Astrocyte (in vitro differentiated cells and primary cell): Measurements from ENCODE around the gene NRROS. TPM values are rescaled to one million over a fixed set of nuclear protein-coding genes. Genes with fewer than 3 reads are reported as not detected.

Experiments used
- DNase-seq: peaks from one replicate; pipeline ENCODE4 v3.0.0-alpha.2; 2010; ENCODE audit warnings: low read depth
- FAIRE-seq: peaks from 2 replicates; lab custom pipeline; 2011; peaks lifted over from hg19 to GRCh38; lab: Jason Lieb, UNC
- H2AFZ ChIP-seq: 2 replicates; pipeline ENCODE4 v1.6.0; 2012; ENCODE audit warnings: low read depth, low read length, inconsistent platforms
- H3K27ac ChIP-seq: 2 replicates; pipeline ENCODE4 v1.5.1; 2011; ENCODE audit warnings: low read depth, low read length, inconsistent platforms
- H3K27me3 ChIP-seq: 2 replicates; pipeline ENCODE4 v1.6.0; 2011; ENCODE audit warnings: low read length, inconsistent platforms; ENCODE audit not compliant: insufficient read depth
- H3K36me3 ChIP-seq: 2 replicates; pipeline ENCODE4 v1.5.1; 2011; ENCODE audit warnings: low read length, inconsistent platforms; ENCODE audit not compliant: insufficient read depth
- H3K4me1 ChIP-seq: 2 replicates; pipeline ENCODE4 v1.5.1; 2011; ENCODE audit warnings: low read length, inconsistent platforms; ENCODE audit not compliant: insufficient read depth
- H3K4me2 ChIP-seq: 2 replicates; pipeline ENCODE4 v1.6.0; 2012; ENCODE audit warnings: low read length, inconsistent platforms
- H3K4me3 ChIP-seq: 2 replicates; pipeline ENCODE4 v1.5.1; 2011; ENCODE audit warnings: low read depth, mild to moderate bottlenecking, low read length, inconsistent platforms; ENCODE audit not compliant: insufficient read depth
- H3K79me2 ChIP-seq: 2 replicates; pipeline ENCODE4 v1.6.0; 2012; ENCODE audit warnings: mild to moderate bottlenecking, low read length, inconsistent platforms; ENCODE audit not compliant: insufficient read depth
- H3K9ac ChIP-seq: 2 replicates; pipeline ENCODE4 v1.6.0; 2012; ENCODE audit warnings: mild to moderate bottlenecking, low read length, inconsistent platforms
- H3K9me3 ChIP-seq: 2 replicates; pipeline ENCODE4 v1.5.1; 2012; ENCODE audit warnings: low read depth, mild to moderate bottlenecking, low read length, inconsistent platforms; ENCODE audit not compliant: insufficient read depth
- H4K20me1 ChIP-seq: 2 replicates; pipeline ENCODE4 v1.6.0; 2012; ENCODE audit warnings: low read length, inconsistent platforms; ENCODE audit not compliant: insufficient read depth
- H3K27ac Mint-ChIP-seq: one replicate; pipeline ENCODE4 v1.8.0; 2021; ENCODE audit warnings: mild to moderate bottlenecking, mixed read lengths; ENCODE audit not compliant: unreplicated experiment
- H3K27me3 Mint-ChIP-seq: one replicate; pipeline ENCODE4 v1.8.0; 2021; ENCODE audit warnings: low read depth, mixed read lengths; ENCODE audit not compliant: unreplicated experiment
- H3K36me3 Mint-ChIP-seq: one replicate; pipeline ENCODE4 v1.8.0; 2021; ENCODE audit warnings: low read depth, mixed read lengths; ENCODE audit not compliant: unreplicated experiment
- H3K4me1 Mint-ChIP-seq: one replicate; pipeline ENCODE4 v1.8.0; 2021; ENCODE audit warnings: low read depth, mixed read lengths; ENCODE audit not compliant: unreplicated experiment
- H3K4me3 Mint-ChIP-seq: one replicate; pipeline ENCODE4 v1.8.0; 2021; ENCODE audit warnings: mild to moderate bottlenecking, moderate library complexity, mixed read lengths; ENCODE audit not compliant: unreplicated experiment
- H3K9me3 Mint-ChIP-seq: one replicate; pipeline ENCODE4 v1.8.0; 2021; ENCODE audit warnings: mild to moderate bottlenecking, mixed read lengths; ENCODE audit not compliant: unreplicated experiment
- EZH2 ChIP-seq: IDR thresholded peaks from 2 replicates; pipeline ENCODE4 v1.6.1; 2012; ENCODE audit warnings: mild to moderate bottlenecking, low read length, inconsistent platforms; ENCODE audit not compliant: insufficient read depth
- total RNA-seq: library from RNA; stranded (reverse); gene quantifications from 2 replicates; pipeline ENCODE4 v1.2.1, GENCODE V29; 2021
- TF ChIP-seq, protein P1 (sequence below): IDR thresholded peaks from 2 replicates; pipeline ENCODE4 v1.5.1; 2011; ENCODE audit warnings: low read depth, mild to moderate bottlenecking, inconsistent platforms, low read length, moderate library complexity; ENCODE audit not compliant: insufficient read depth

Gene NRROS
- total RNA-seq, 1 donor from 2014 or later: not detected

DNA sequence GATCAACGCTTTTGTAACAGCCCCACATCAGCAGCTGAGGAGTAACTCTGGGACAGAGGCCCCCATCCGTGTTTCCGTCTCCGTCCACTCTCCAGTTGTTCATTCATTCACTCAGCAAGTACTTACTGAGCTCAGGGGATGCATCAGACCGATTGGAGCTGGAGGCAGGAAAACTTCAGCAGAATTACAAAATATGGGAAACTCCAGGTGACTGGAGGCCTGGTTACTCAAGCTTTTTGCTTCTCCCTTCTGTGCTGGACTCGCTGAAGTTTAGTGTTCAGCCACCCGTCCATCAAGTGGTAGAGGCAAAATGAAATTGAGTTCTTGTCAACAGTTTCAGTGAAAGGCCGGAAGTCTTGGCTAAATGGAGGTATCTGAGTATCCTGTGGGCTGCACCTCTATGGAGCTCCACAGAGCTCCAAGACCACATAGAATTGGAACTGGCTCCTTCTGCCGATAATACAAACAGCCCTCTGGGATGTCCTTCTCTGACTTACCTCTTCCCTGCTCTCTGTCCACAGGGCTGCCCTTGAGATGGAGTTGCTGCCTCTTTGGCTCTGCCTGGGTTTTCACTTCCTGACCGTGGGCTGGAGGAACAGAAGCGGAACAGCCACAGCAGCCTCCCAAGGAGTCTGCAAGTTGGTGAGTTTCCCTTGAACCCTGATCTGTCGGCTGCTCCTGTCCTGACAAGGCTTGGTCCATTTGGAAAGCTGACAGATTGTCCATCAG is 14.7 kb downstream of the NRROS start:
- Histone ChIP-seq H3K36me3 (no peaks in the 10 kb centered on the region), H3K4me3 (no peak overlapping the region), H2AFZ (no peak overlapping the region), H3K27me3 (no peaks in the 10 kb centered on the region), H3K79me2 (no peaks in the 10 kb centered on the region), H3K9me3 (no peaks in the 10 kb centered on the region), H3K9ac (no peak overlapping the region), H3K27ac (no peak overlapping the region), H3K4me2 (no peak overlapping the region), H4K20me1 (peaks cover 3% of the 10 kb centered on the region), H3K4me1 (peaks cover 9% of the 10 kb centered on the region)
- Mint-ChIP-seq H3K4me1 (no peaks in the 10 kb centered on the region), H3K36me3 (no peaks in the 10 kb centered on the region), H3K4me3 (no peak overlapping the region), H3K9me3 (peaks cover 2% of the 10 kb centered on the region), H3K27me3 (peaks cover 7% of the 10 kb centered on the region), H3K27ac (peak overlapping the region; percentile 30)
- DNase-seq (no peak), FAIRE-seq (no peak)
- TF ChIP-seq EZH2: no peak
- TF ChIP-seq, protein P1, sequence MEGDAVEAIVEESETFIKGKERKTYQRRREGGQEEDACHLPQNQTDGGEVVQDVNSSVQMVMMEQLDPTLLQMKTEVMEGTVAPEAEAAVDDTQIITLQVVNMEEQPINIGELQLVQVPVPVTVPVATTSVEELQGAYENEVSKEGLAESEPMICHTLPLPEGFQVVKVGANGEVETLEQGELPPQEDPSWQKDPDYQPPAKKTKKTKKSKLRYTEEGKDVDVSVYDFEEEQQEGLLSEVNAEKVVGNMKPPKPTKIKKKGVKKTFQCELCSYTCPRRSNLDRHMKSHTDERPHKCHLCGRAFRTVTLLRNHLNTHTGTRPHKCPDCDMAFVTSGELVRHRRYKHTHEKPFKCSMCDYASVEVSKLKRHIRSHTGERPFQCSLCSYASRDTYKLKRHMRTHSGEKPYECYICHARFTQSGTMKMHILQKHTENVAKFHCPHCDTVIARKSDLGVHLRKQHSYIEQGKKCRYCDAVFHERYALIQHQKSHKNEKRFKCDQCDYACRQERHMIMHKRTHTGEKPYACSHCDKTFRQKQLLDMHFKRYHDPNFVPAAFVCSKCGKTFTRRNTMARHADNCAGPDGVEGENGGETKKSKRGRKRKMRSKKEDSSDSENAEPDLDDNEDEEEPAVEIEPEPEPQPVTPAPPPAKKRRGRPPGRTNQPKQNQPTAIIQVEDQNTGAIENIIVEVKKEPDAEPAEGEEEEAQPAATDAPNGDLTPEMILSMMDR: no peak

DNA sequence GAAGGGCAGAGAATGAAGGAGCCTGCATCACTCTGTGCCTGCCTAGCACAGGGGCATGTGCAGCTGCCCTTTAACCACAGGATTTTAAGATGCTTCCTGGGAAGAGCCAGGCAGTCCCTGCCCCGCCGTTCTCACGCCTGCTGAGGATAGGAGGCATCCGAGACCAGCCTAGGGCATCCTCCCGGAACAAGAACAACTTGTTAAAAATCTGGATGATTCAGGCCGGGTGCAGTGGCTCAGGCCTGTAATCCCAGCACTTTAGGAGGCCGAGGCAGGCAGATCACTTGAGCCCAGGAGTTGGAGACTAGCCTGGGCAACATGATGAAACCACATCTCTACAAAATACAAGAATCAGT is 15.2 kb downstream of the NRROS start:
- H3K4me3 ChIP-seq: no peak overlapping the region
- TF ChIP-seq, protein P1: no peak
- no peak for TF ChIP-seq EZH2
- peaks cover 9% of the 10 kb centered on the region for H3K4me1 ChIP-seq
- H3K27me3 ChIP-seq: no peaks in the 10 kb centered on the region
- Mint-ChIP-seq H3K27me3 (peaks cover 7% of the 10 kb centered on the region), H3K27ac (no peak overlapping the region), H3K4me1 (no peaks in the 10 kb centered on the region), H3K36me3 (no peaks in the 10 kb centered on the region), H3K4me3 (no peak overlapping the region), H3K9me3 (peaks cover 2% of the 10 kb centered on the region)
- H3K36me3 ChIP-seq: no peaks in the 10 kb centered on the region
- no peak overlapping the region for H3K27ac ChIP-seq
- peaks cover 3% of the 10 kb centered on the region for H4K20me1 ChIP-seq
- no peak overlapping the region for H3K4me2 ChIP-seq
- no peak overlapping the region for H2AFZ ChIP-seq
- DNase-seq (no peak), FAIRE-seq (no peak)
- no peaks in the 10 kb centered on the region for H3K9me3 ChIP-seq
- H3K79me2 ChIP-seq: no peaks in the 10 kb centered on the region
- H3K9ac ChIP-seq: no peak overlapping the region

DNA sequence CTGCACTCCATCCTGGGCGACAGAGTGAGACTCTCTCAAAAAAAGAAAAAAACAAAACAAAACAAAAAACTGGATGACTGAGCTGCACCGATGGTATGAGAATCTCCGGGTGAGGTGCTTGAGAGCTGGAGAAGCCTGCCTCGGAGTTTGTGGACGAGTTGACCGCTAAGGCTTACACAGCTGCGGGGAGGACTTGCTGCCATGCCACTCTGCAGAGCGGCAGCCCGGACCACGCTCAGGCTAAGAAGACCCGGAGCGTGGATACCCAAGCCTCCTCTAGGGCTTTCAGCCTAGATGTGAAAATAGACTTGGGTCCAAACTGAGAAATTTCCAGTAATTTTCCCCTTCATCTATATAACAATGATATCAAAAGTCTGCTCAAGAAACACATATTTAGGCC is 16.0 kb downstream of the NRROS start:
- H3K4me1 Mint-ChIP-seq: no peaks in the 10 kb centered on the region
- Histone ChIP-seq H3K36me3 (no peaks in the 10 kb centered on the region), H3K4me3 (no peak overlapping the region), H3K9ac (no peak overlapping the region), H3K27me3 (no peaks in the 10 kb centered on the region), H3K79me2 (no peaks in the 10 kb centered on the region), H4K20me1 (peaks cover 3% of the 10 kb centered on the region), H3K9me3 (no peaks in the 10 kb centered on the region), H3K4me1 (peaks cover 9% of the 10 kb centered on the region), H3K4me2 (no peak overlapping the region), H3K27ac (no peak overlapping the region), H2AFZ (no peak overlapping the region)
- H3K27me3 Mint-ChIP-seq: peaks cover 7% of the 10 kb centered on the region
- H3K27ac Mint-ChIP-seq: no peak overlapping the region
- no peak for FAIRE-seq
- TF ChIP-seq, protein P1: no peak
- TF ChIP-seq EZH2: no peak
- H3K36me3 Mint-ChIP-seq: no peaks in the 10 kb centered on the region
- DNase-seq: no peak
- H3K9me3 Mint-ChIP-seq: peaks cover 2% of the 10 kb centered on the region
- H3K4me3 Mint-ChIP-seq: no peak overlapping the region
